Muscle layer of duodenum (tissue), 2 donors: ENCODE measurements around the gene NABP2.
A peak's percentile ranks its signal among the peaks of the same experiment; 100 is the strongest.

Experiments
- H3K27ac ChIP-seq: one replicate; pipeline ENCODE4 v1.7.0; 2013; ENCODE audit warnings: mild to moderate bottlenecking, low read length
- H3K27me3 ChIP-seq: one replicate; pipeline ENCODE4 v1.7.0; 2013; ENCODE audit warnings: low read depth, mild to moderate bottlenecking, control low read depth, low read length
- H3K36me3 ChIP-seq, 2 donors: one replicate each; pipeline ENCODE4 v1.7.0; 2013; ENCODE audit warnings: low read length in 2 of 2, control low read depth in 1 of 2, mild to moderate bottlenecking in 1 of 2; ENCODE audit not compliant: insufficient read depth in 2 of 2, control insufficient read depth in 1 of 2
- H3K4me1 ChIP-seq, 2 donors: one replicate each; pipeline ENCODE4 v1.7.0; 2013; ENCODE audit warnings: low read length in 2 of 2, mild to moderate bottlenecking in 2 of 2, control low read depth in 1 of 2, moderate library complexity in 1 of 2; ENCODE audit not compliant: insufficient read depth in 2 of 2, control insufficient read depth in 1 of 2
- H3K4me3 ChIP-seq, 2 donors: one replicate each; pipeline ENCODE4 v1.7.0; 2013; ENCODE audit warnings: low read length in 2 of 2, low read depth in 1 of 2, mild to moderate bottlenecking in 1 of 2
- H3K9me3 ChIP-seq, 2 donors: one replicate each; pipeline ENCODE4 v1.7.0; 2013; ENCODE audit warnings: low read length in 2 of 2, control low read depth in 1 of 2, mild to moderate bottlenecking in 1 of 2; ENCODE audit not compliant: control insufficient read depth in 1 of 2
- donor health status: healthy.

NABP2 gene

DNA sequence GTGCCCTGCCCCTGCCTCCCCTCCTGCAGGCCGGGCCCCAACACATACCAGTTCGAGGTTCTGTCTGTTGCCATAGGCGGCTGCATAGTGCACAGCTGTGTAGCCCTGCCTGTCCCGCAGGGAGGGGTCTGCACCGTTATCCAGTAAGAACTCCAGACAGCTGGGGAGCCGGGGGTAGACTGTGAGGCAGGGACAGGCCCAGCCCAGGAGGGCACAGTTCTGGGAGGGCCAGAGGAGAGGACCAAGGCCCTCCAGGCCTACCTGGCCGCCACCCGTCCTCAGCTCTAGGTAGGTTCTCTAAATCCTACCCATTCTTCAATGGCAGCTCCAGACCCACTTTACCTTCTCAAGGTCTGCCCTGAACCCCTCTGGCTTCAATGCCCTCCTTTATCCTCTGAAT is 24.6 kb downstream of the NABP2 start:
- Histone ChIP-seq H3K27ac (no peak overlapping the region), H3K9me3 (no peaks in the 10 kb centered on the region), H3K4me1 (no peaks in the 10 kb centered on the region), H3K36me3 (peaks cover 61 to 77% of the 10 kb centered on the region in 2 donors), H3K27me3 (no peaks in the 10 kb centered on the region), H3K4me3 (no peak overlapping the region)

DNA sequence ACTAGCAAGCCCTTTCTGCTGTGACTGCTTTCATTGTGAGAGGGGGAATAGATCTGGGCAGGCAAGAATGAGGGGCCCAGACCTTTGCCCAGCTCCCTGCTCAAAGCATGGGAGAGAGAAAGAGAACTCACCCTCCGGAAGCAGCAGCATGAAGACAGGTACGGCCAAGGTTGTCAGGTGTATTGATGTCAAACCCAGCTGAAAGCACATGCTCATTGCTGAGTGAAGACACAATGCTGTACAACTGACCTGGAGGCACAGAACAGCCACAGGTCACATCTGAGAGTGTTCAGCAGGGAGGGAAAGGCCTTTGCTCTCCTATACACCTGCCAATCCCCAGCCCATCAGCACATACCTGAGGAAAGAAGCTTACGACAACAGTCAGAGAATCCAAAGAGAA is 28.5 kb downstream of the NABP2 start:
- H3K27me3 ChIP-seq: no peaks in the 10 kb centered on the region
- H3K4me1 ChIP-seq: peaks cover 12 to 16% of the 10 kb centered on the region in 2 donors
- H3K36me3 ChIP-seq: peaks cover 53 to 64% of the 10 kb centered on the region in 2 donors
- H3K4me3 ChIP-seq: no peak overlapping the region
- H3K9me3 ChIP-seq: no peaks in the 10 kb centered on the region
- no peak overlapping the region for H3K27ac ChIP-seq

DNA sequence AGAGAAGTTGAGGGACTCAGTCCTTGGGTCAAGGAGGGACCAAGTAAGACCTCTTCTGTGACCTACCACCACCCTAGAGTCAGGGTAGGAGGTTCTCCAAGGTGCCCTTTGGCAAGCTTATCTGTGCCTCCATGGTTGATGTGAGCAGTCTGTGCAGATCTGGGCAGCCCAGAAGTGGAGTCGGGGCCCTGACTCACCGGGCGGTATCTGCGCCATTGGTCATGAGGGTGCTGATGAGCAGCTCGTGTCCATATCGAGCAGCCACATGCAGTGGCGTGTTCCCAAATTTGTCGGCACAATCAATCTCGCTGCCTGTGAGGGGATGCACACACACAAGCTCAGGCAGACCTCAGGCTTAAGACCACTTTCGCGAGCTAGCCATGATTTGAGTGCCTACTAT is 28.9 kb downstream of the NABP2 start:
- peaks cover 49 to 60% of the 10 kb centered on the region in 2 donors for H3K36me3 ChIP-seq
- no peak overlapping the region for H3K4me3 ChIP-seq
- H3K4me1 ChIP-seq: peaks cover 12 to 18% of the 10 kb centered on the region in 2 donors
- no peaks in the 10 kb centered on the region for H3K9me3 ChIP-seq
- H3K27ac ChIP-seq: no peak overlapping the region
- H3K27me3 ChIP-seq: no peaks in the 10 kb centered on the region

DNA sequence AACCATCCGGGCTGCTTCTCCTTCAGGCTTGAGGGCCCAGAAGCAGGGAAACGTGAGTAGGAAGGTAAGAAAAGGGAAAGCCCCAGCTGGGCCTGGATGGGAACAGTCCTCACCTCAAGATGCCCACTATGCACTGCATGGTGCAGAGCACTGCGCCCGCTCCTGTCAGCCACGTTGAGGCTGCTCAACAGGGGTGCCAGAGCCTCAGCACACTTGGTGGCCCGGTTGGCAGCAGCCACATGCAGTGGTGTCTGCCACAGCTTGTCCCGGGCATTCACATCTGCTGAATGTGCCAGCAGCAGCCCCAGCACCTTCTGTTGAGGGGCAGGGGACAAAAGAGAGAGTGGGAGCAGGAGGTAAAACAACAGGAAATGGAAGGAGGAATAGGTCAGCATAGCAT is 31.5 kb downstream of the NABP2 start:
- no peak overlapping the region for H3K27ac ChIP-seq
- H3K27me3 ChIP-seq: no peaks in the 10 kb centered on the region
- peaks cover 12 to 22% of the 10 kb centered on the region in 2 donors for H3K4me1 ChIP-seq
- peaks cover 36 to 48% of the 10 kb centered on the region in 2 donors for H3K36me3 ChIP-seq
- no peak overlapping the region for H3K4me3 ChIP-seq
- no peaks in the 10 kb centered on the region for H3K9me3 ChIP-seq

- Histone ChIP-seq H3K27me3 (no peaks in the 10 kb centered on the region), H3K4me3 (peak overlapping the region; percentile 83 to 89), H3K9me3 (no peaks in the 10 kb centered on the region), H3K4me1 (peaks cover 12 to 22% of the 10 kb centered on the region in 2 donors), H3K36me3 (peaks cover 36 to 44% of the 10 kb centered on the region in 2 donors), H3K27ac (peak overlapping the region; percentile 49)
Measured at GRCh38 chr12:56256326-56256960, 32.3 kb downstream of the NABP2 start.

- no peaks in the 10 kb centered on the region for H3K9me3 ChIP-seq
- H3K4me1 ChIP-seq: peaks cover 12 to 22% of the 10 kb centered on the region in 2 donors
- no peaks in the 10 kb centered on the region for H3K27me3 ChIP-seq
- peak overlapping the region; percentile 83 to 89 for H3K4me3 ChIP-seq
- H3K36me3 ChIP-seq: peaks cover 30 to 37% of the 10 kb centered on the region in 2 donors
- H3K27ac ChIP-seq: no peak overlapping the region
Measured at GRCh38 chr12:56257071-56257470, 32.9 kb downstream of the NABP2 start.

- H3K4me1 ChIP-seq: peaks cover 12 to 22% of the 10 kb centered on the region in 2 donors
- H3K9me3 ChIP-seq: no peaks in the 10 kb centered on the region
- peaks cover 25 to 32% of the 10 kb centered on the region in 2 donors for H3K36me3 ChIP-seq
- peak overlapping the region; percentile 83 to 89 for H3K4me3 ChIP-seq
- peak overlapping the region; percentile 51 for H3K27ac ChIP-seq
- no peaks in the 10 kb centered on the region for H3K27me3 ChIP-seq
Measured at GRCh38 chr12:56257491-56258067, 33.4 kb downstream of the NABP2 start.

DNA sequence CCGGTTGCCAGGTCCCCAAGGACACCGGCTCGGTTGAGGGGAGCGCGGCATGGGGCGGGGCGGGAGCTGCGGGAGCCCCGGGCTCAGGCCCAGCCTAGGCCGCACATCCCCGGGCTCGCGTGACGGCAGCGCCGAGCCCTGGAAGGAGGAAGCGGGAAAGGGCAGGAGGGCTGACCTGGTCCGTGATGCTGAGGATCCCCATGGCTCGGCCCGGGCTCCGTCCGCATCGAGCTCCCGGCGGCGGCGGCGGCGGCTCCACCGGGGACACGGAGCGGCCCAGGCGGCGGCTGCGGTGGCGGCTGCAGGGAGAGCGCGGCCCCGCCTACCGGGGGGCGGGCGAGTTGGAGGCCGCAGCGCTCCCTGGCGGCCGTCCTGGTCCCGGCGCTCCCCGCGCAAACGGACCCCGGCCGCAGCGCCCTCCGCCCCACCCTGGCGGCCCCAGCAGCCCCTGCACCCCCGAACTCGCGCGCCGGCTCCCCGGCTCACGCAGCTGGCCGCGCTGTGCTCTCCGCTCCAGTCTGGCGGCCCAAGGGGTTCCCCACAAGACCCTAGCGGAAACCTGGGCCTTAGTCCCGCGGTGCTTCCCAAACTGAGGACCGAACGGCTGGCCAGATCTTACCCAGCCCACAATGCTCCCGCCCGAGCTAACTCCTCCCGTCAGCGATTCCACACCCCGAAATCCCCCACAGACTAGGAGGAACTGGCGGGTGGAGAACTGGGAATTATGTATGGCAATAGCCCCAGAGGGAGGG is 34.1 kb downstream of the NABP2 start, which contains the start of gene ANKRD52:
TSS of gene ANKRD52 (minus strand) at position 317 of the 752 bp plus-strand sequence. CDS start at position 202, 115 bp downstream.
- Histone ChIP-seq H3K27me3 (no peaks in the 10 kb centered on the region), H3K4me1 (peaks cover 12 to 22% of the 10 kb centered on the region in 2 donors), H3K4me3 (peak within 1 kb of the TSS; percentile 83 to 91), H3K36me3 (peaks cover 18 to 26% of the 10 kb centered on the region in 2 donors), H3K9me3 (no peaks in the 10 kb centered on the region), H3K27ac (peak within 1 kb of the TSS; percentile 83)

DNA sequence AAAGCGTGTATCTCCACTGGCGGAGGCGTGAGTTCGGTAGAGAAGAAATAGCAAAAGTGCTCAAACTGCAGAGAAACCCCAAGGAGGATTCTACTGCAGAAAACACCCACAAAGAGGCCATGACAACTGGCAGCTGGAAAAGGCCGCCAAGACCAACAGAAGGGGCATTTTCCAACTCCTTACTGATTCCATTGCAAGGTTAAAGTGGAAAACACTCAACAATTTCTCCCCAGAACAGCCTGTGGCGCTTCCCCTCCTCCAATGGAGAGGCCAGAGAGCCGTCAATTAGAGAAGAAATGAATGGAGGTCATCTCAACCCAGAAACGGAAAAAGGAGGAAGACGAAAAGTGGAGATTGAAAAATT is 34.7 kb downstream of the NABP2 start:
- H3K9me3 ChIP-seq: no peaks in the 10 kb centered on the region
- peak overlapping the region; percentile 83 for H3K27ac ChIP-seq
- peaks cover 12 to 20% of the 10 kb centered on the region in 2 donors for H3K36me3 ChIP-seq
- H3K4me3 ChIP-seq: peak overlapping the region; percentile 83 to 91
- no peaks in the 10 kb centered on the region for H3K27me3 ChIP-seq
- peaks cover 12 to 22% of the 10 kb centered on the region in 2 donors for H3K4me1 ChIP-seq

DNA sequence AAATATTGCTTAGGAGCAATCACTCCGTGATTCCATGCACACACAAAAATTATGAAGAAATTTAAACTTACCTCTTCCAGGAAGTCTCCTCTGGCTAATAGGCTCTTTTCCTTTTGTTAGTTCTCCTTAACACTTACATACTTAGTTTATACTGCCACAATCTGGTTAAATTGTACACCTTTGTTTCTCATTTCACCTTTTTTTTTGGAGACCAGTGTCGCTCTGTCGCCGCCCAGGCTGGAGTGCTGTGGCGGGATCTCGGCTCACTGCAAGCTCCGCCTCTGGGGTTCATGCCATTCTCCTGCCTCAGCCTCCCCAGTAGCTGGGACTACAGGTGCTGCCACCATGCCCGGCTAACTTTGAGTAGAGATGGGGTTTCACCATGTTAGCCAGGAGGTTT is 36.2 kb downstream of the NABP2 start:
- Histone ChIP-seq H3K4me1 (peaks cover 12 to 22% of the 10 kb centered on the region in 2 donors), H3K27ac (no peak overlapping the region), H3K9me3 (no peaks in the 10 kb centered on the region), H3K4me3 (no peak overlapping the region), H3K27me3 (no peaks in the 10 kb centered on the region), H3K36me3 (peaks cover 0 to 4% of the 10 kb centered on the region in 2 donors)

DNA sequence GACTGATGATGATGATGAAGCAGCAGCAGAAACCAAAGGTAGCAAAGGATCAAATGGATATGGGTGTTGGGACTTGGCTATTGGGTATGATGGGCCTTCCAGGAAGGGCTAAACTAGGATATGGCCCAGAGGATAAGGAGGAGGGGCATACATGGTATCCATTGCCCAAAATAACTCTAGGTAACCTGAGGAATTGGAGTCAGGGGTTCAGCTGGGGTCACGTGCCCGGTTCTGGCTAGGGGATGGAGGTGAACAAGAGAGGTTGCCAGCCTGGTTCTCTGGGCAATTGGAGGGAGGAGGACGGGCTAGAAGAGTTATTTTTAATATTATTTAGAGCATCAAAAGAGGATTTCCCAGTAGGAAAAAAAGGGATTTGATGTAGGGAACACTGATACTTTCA is 36.8 kb downstream of the NABP2 start:
- H3K4me1 ChIP-seq: peaks cover 12 to 22% of the 10 kb centered on the region in 2 donors
- no peaks in the 10 kb centered on the region for H3K9me3 ChIP-seq
- no peaks in the 10 kb centered on the region for H3K36me3 ChIP-seq
- H3K4me3 ChIP-seq: no peak overlapping the region
- no peak overlapping the region for H3K27ac ChIP-seq
- H3K27me3 ChIP-seq: no peaks in the 10 kb centered on the region
